ENCODE results near the gene SLC10A7.
A peak's percentile ranks its signal among the peaks of the same experiment; 100 is the strongest.

The SLC10A7 gene

DNA sequence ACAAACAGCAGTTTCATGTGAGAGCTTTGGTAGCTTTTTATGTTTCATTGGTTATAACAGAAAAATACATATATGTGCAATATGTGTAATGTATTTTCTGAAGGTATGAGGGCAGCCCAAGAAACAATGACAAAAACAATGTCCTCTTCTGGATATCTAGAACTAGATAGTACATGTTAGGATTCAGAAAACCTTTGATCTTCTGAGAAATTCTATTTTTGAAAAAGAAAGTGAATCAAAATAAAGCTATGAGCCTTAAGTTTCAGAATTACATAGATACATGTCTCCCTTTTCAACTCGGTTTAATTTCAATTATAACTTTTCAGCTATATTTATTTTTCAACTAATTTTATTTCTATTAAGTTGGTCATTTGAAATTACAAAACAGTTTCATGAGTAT lies 175.5 kb downstream of the SLC10A7 start:
- DNase-seq, result no peak

- no peak for DNase-seq
These were observed 178.0 kb downstream of the SLC10A7 start for GRCh38 chr4:146343776-146344175.

GRCh38 chr4:146343199-146343598 lies 178.5 kb downstream of the SLC10A7 start:
- DNase-seq, result no peak

GRCh38 chr4:146342600-146343192 lies 179.0 kb downstream of the SLC10A7 start:
- DNase-seq, result peak; percentile 29 to 71

DNA sequence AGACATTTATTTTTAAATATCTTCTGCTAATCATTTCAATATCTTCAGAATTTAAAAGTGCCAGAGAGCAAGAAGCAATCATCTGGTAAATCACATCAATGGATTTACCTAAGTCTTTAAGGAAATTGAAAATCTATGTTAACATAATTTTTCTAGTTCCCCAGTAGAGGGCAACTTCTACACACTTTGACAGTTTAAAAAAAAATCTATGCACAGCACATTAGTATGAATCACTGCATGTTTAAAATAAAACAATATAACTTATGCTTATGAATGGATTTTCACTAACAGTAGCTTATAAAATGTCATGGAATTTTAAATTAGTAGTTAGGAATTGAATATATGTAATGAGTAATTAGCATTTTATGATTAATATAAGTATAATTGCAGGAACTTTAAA lies 180.9 kb downstream of the SLC10A7 start:
- peak; percentile 7 to 32 for DNase-seq

DNA sequence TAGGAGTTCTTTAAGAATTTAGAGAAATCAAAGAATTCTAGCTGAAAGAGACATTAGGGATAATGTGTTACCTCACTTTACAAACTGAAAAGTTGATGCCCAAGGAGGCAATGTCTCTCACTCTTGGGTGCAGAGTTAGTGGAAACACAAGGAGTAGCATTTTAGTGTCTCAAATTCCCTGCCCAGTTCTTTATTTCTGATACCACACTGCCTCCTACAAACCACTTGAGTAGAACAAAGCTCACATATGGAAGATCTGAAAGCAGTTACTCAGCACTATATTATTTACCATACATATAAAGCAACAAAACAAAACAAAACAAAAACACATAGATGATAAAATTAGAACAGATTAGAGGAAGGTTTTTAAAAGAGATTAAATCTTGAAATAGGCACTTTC lies 183.2 kb downstream of the SLC10A7 start:
- no peak for DNase-seq

DNA sequence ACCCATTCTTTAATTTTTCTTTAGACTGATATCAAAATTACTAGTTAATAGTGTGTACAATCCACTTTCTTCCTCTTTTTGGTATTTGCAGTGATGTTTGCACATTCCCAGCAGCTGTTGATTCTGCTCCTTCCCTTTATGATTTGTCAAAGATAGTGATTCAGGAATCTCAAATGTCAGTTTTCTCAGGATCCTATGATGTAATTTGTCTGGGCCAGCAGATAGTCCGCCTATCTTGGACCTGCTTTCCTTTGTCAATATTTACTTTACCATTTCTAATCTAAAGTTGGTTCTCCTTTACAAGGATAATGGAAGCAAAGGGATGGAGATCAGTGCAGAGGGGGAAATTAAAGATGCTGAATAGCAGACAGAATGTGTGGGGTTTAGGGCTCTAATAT lies 185.3 kb downstream of the SLC10A7 start:
- DNase-seq, result no peak

GRCh38 chr4:146335763-146336409 lies 185.9 kb downstream of the SLC10A7 start:
- DNase-seq, result no peak

DNA sequence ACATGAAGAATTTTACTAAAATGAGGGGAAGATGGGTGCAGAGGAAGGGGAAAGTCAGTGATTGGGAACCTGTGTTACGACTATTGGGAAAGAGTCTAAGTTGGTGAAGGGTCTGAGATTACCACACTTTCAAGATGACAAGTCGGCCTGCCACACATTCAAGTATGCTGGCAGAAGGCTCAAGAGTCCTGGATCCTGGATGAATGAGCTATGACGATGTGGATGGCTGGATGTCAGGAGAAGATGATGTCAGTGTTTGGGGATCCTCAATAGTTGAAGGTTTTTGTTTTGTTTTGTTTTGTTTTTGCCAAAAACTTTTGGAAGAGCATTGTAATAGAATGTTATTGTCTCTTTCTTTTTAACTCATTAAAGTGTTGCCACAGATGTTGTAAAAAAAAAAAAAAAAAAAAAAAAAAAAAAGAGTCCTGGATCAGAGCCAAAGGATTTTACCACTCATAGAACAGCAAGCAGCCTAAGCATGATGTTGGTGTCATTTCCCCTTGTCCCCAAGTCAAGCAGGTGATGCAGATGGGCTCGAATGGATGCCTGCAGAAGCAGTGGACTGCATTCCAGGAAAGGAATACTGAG lies 186.8 kb downstream of the SLC10A7 start:
- DNase-seq, result no peak

GRCh38 chr4:146333895-146334262 lies 187.9 kb downstream of the SLC10A7 start:
- no peak for DNase-seq

DNA sequence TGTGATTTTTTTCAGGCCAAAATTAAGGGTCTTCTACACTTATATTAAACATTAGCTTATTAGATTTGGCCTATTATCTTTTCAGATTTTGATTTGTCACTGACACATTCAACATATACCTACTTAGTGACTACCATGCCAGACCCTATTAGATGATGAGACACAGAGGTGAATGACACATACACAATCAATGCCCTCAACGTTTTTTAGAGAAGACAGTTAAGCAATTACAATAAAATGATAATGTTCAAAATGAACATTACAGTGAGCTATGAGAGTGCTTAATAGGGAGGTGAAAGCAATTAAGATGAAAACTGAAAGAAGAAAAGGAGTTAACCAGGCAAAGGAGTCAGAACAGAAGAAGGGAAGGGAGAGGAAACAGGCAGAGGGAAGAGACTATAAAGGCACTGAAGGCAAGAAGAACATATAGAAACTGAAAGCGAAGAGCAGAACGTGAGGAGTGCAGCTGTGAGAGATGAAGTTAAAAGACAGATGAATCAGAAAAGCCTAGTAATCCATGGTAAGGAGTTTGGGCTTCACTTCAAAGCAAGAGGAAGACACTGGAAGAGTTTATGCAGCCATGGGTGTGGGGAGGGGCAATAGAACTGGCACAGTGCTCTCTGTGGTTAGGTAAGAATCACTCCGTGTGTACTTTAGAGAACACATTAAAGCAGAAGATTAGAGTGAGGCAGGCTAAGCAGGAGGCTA lies 188.4 kb downstream of the SLC10A7 start:
- DNase-seq, result no peak

GRCh38 chr4:146330392-146330791 lies 191.3 kb downstream of the SLC10A7 start:
- peak in 1 of 2 donors; percentile 9 for DNase-seq

DNA sequence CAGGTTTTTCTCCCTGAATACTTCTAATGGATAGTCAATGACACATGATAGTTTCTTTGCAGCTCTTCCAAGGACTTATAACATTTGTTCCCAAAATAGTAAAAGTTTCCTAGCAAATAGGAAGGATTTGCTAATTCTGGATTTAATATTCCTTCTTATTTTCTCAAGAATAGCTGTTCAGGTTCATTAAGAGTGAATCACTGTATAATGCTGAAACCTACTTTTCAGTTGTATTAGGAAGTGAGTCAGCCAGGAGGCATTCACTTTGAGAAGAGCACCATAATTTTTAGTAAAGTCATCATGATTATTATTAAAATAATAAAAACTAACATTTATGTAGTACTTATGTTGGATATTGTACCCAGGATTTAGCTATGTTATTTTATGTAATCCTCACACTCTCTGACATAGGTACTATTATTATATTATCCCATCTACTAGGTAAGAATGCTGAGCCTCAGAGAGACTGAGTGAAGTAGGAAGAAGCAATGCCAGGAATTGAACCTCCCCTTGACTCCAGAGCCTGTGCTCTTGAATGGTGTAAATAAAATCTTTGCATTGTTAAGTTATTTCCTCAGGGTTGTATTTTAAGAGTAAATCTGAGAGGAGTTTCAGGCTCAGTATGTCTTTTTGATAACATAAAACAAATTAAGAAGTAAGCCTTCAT lies 192.6 kb downstream of the SLC10A7 start:
- no peak for DNase-seq

DNA sequence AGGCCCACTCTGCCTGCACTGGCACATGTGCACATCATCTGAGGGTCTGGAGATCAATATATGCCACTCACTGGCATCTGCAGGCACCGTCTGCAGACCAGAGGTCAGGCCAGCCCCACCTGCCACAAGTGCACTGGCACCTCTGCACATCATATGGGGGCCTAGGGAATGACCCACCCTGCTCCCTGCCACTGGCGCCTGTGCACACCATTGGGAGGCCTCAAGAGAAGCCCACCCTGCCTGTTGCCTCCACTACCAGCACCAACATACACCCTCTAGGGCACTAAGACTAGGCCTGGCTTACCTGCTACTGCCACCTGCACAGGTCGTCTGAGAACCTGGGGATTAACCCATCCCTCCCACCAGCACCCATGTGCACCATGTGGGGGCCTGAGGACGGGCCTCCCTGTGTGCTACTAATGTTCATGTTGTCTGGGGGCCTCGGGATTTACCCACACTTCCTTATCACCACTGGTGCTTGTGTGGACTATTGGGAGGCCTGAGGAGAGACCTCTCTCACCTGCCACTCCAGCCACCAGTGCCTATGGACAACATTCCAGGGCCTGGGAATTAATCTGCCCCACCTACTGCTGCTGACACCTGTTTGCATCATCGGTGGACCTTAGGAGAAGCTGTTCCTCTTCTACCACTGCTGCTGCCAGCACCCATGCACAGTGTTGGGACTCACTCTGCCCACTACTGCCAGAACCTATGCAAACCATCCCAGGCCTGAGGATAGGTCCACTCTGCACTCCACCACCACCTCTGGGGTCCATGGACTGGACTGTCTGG lies 193.7 kb downstream of the SLC10A7 start:
- no peak for DNase-seq

DNA sequence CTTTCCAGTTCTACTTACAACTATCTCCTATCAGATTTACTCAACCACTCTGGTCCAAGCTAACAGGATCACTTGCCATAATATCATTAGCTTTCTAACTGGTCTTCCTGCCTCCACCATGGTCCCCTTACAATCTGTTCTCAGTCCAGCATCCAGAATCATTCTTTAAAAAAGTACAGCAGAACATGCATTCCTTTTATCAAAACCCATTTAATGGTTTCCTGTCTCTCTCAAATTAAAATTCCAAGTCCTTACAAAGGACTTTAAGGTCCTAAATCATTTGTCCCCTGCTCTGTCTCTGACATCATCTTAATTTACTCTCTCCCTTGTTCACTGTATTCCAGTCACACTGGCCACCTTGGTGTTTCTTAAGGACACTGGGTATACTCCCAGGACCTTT lies 202.8 kb downstream of the SLC10A7 start:
- no peak for DNase-seq

DNA sequence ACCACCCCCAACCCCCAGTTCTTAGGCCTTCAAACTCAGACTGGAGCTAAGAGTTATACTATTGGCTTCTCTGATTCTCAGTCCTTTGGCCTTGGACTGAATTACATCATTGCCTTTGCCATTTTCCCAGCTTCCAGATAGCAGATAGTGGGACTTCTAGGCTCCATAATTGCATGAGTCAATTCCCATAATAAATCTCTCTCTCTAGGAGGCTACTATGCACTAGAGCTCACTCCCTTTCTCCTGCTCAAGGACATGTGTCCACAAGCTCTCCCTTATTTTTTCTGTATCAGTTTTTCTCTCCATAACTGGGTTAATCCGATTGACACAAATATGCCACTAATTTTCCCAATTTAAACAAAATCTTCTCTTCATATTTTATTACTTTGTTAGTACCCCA lies 204.0 kb downstream of the SLC10A7 start:
- no peak for DNase-seq

GRCh38 chr4:146315184-146315583 lies 206.6 kb downstream of the SLC10A7 start:
- DNase-seq, result no peak

DNA sequence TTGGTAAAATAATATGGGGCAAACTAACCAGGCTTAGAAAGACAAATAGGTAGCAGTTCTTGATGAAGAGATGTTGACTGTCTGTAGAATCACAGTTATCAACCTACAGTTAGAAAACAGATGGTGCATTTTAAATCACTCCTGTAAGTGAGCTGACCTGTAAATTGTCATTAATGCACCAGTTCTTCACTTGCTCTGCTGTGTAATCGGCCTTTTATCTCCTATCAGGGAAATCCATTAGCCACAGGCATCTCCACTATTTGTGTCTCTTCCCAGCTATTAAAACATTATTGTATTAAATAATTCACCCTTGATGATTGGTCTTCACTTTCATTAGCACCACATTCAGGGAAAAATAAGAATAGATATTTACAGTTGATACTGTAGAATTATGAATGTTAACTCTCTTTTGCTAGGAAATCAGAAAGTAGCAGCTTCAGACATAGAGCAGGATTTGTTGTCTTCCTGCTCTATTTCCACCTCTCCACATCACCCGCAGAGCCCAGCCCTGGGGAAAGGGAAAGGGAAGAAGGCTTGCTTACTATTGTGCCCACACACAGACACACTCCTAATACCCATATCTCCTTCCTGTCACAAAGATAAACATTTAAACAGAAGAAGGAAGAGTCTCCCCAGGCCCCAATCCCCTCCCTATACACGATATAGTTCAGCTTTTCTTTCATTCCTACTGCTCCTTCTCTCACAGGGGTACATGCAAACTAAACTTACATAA lies 210.3 kb downstream of the SLC10A7 start:
- DNase-seq, result no peak

DNA sequence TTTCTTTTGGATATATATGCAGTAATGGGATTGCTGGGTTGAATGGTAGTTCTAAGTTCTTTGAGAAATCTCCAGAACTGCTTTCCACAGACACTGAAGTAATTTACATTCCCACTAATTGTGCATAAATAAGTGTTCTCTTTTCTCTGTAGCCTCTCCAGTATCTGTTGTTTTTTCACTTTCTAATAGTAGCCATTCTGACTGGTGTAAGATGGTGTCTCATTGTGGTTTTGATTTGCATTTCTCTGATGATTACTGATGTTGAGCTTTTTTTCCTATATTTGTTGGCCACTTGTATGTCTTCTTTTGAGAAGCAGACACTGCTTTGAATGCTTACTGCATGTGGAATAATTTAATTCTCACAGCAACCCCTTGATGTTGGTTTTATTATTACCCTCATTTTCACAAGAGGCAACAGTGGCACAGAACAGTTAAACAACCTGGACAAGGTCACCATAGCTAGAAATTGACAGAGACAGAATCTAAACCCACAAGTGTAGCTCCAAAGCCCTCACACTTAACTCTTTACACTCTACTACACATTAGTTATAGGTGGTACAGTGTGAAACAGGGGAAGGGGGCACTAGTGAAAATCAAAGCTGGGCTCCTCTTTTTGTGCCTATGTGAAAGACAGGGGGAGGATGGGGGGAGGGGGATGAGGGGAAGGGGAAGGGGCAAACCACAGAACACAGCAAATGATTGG lies 211.3 kb downstream of the SLC10A7 start:
- DNase-seq, result no peak

- DNase-seq, result no peak
These were observed 212.8 kb downstream of the SLC10A7 start for GRCh38 chr4:146308951-146309350.

DNA sequence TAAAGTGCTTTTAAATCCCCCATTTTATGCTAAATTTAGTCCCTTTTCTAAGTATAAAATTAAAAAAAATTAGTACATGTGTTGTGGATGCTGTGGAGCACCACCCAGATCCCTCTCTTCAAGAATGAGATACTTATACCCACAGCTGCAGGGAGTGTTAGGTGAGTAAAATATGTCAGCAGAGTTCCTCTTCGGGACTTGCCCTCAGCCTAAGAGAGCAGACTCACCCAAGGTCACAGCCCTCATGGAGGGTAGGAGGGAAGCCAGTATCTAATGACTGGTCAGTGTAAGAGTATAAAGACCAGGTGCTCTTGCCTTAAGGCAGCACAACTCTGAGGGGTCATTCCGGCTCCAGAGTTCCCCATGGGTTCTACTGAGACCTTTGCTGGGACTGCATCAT lies 218.9 kb downstream of the SLC10A7 start:
- DNase-seq, result no peak

Data from inflammatory macrophage treated with lipopolysaccharide for 1 hour (primary cell).